GM18858 (cell line): ENCODE measurements around the gene TIMM9.
"Not testable (repeated sequence)": the region's sequence is repeated elsewhere in the genome, so short reads cannot be mapped to it uniquely, and the experiment has no call there.

ENCODE experiments used
- ATAC-seq: cut with Tn5 transposase; IDR thresholded peaks from one replicate; pipeline ENCODE4 v1.9.1; 2021; ENCODE audit not compliant: unreplicated experiment

Gene TIMM9

DNA sequence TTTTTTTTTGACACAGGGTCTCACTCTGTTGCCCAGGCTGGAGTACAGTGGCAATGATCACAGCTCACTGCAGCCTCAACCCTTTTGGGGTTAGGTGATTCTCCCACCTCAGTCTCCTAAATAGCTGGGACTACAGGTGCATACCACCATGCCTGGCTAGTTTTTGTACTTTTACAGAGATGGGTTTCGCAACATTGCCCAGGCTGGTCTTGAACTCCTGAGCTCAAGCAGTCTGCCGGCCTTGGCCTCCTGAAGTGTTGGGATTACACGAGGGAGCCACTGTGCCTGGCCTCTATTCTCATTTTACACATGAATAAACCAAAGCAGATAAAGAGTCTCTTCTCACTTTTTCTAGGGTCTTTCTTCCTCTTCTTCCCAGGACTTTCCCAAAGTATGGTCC lies 28.4 kb downstream of the TIMM9 start:
- ATAC-seq, result no peak

DNA sequence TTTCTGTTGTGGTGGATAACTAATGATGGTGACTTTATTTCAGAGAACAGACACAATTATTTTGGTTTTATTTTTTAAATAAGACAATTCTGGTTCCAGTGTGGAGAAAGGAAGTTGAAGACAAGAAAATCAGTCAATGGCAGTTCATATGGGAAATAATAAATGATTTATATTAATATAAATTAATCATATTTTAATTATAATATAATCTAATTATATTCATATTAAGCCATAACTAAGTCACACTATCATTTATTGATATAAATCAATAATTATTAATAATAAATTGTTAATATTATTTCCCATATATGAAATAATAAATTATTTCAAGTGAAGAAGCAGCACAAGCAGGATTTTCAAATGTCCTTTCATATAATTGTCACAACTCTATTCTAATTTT lies 28.8 kb downstream of the TIMM9 start:
- ATAC-seq, result no peak

DNA sequence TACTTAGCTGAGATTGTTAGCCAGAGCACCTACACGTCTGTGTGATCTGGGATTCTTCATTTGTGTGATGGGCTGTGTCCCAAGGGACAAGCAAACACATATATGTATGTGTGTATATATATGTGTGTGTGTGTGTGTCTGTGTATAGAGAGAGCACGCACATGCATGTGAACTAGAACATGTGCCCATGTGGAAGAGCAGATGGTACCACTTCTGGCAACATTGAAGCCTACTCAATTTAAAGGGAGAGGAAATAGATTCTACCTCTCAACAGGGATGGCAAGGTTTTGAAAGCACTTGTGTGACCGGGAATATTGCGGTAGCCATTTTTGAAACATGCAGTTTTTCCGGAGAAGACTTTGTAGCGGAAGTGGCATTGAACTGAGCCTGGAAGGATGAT lies 30.2 kb downstream of the TIMM9 start:
- no peak for ATAC-seq

DNA sequence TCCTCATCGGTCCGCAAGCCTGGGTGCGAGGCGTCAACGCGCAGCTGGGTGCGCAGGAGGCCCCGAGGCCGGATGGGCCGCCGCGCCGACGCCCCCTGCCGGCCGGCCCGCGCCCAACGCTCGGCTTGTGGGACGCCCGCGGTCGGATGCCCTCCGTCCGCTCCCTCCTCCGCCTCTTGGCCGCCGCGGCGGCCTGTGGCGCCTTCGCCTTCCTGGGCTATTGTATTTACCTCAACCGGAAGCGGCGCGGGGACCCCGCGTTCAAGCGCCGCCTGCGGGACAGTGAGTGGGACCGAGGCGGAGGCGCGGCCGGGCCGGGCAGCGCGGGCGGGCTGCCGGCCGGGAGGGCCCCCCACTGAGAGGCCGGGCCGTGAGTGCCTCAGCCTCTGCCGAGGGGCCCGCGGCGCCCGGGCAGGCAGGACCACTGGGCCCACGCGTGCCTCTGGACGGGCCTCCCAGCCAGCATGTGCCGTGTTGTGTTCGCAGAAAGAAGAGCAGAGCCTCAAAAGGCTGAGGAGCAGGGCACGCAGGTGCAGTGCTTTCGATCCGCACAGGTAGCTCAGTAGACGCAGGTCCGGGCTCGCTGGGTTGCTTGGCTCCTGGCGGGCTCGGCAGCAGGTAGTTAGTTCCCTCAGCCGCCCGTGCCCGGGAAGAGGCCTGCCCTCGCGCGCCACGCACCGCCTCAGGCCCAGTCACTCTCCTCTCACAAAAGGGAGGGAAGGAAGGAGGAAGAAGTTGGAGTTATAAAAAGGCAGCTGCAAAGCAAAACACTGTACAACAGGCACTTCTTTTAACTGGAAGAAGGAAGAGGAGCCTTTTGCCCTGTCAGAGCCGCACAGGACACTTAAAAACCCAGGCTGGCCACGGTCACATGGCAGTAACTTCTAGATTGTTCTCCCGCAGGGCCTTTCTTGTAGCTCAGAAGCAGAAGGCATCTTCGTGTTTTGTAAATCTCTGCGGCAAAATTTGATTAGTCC lies 31.2 kb downstream of the TIMM9 start, which contains the start of gene TOMM20L:
Gene TOMM20L, plus strand, starts transcription at position 119 of the 977 bp plus-strand sequence. Its CDS starts 28 bp downstream, at position 147.
- peak; percentile 88 for ATAC-seq

DNA sequence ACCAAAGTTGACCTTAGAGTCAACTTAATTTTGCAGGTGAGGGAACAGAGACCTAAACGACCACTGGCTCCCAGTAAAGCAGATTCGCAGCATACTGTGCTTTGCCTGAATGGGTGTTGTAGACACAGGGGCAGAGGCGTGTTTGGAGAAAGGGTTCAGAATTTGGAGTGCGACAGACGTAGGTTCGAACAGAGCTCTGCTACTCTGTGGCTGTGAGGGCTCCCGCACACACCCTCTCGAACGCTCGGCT lies 31.8 kb downstream of the TIMM9 start:
- no peak for ATAC-seq

DNA sequence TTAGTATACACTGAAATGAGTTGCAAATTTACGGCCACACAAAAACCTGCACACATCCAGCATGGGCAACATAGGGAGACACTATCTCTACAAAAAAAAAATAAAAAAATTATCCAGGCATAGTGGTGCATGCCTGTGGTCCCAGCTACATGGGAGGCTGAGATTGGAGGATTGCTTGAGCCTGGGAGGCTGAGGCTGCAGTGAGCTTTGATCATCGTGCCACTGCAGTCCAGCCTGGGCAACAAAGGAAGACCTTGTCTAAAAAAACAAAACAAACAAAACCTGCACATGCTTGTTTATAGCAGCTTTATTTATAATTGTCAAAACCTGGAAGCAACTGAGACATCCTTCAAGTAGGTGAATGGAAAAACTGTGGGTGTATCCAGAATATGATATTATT lies 36.5 kb downstream of the TIMM9 start:
- ATAC-seq, result no peak

DNA sequence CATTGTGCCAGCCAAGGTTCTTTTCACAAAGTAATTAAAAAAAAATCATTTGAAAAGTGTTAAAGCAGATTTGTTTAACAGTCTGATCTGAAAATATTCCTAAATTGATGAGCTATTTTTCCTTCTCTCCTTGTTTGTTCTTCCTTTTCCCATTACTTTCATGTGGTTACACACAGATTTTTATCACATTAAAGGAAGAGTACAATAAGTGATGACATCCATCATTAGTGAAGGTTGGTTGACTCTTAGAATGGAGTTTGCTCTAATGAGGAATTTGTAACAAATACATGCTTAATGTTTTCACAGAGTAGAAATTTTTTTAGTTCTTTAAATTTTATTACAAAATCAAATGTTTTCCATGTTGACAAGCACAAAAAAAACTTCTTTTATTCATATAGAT lies 50.5 kb downstream of the TIMM9 start:
- no peak for ATAC-seq

DNA sequence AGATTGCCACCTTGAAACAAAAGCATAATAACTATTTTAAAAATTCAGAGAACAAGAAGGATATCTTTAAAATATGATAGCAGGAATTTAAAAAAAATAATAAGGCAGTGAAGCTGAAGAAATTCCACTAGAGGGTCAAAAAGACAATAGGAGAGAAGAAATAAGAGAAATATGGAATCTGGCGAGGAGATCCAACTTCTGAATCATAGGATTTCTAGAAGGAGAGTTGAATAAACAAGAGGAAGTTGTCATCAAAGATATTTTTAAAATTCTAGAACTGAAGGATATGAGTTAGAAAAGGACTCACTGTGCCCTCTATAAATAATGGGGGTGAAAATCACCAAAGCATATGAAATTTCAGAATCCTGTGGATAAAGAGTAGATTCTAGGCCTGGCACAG lies 58.4 kb downstream of the TIMM9 start:
- no peak for ATAC-seq

DNA sequence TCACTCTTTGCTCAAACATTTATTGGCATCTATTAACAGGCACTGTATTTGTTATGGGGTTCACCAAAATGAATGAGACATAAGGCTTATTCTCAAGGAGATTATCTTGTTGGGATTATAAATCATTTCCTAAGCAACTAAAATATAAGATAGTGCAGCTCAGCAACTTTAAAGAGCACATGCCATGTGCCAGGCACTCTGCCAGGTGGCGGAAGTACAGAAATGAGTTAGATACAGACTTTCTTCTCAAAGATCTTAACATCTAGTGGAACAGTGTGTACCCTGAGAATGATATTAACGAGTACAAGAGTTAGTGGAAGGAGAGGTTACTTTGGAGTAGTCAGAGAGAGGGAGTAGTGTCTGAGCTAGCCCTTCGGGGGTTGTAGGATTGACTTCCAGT lies 60.0 kb downstream of the TIMM9 start:
- ATAC-seq, result no peak

DNA sequence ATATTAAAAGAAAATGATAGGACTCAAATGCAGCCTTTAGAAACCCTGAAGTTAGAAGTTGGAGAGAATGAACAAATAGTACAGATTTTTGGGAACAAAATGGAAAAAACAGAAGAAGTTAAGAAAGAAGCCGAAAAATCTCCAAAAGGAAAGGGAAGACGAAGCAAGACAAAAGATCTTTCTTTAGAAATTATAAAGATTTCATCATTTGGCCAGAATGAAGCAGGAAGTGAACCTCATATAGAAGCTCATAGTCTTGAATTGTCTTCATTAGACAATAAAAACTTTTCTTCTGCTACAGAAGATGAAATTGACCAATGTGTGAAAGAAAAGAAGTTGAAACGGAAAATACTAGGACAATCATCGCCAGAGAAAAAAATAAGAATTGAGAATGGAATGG lies 63.0 kb downstream of the TIMM9 start:
- ATAC-seq, result no peak

DNA sequence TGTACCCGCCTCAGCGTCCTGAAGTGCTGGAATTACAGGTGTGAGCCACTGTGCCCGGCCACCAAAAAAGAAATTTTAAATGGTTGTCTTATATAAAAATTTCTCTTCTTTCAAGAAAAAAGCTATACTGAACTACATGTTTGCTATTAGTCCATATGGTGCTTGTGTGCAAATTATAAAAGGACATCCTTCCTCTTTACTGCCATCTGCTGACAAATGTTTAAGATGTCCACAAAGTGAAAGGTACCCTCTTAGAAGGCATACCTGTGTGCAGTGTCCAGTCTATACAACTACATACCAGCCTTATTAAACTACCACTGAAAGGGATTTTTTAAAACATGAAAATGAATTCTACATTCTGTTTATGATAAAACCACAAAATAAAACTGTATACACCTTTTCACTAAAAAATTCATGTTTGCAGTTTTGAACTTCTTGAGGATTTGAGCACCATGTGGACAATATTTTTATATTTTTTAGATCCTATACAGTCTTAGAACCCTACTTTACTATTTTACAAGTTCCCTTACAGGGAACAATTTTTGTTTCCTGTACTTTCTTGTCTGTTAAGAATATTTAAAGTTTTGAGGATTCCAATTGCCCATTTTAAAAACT lies 64.4 kb downstream of the TIMM9 start:
- ATAC-seq, result no peak

DNA sequence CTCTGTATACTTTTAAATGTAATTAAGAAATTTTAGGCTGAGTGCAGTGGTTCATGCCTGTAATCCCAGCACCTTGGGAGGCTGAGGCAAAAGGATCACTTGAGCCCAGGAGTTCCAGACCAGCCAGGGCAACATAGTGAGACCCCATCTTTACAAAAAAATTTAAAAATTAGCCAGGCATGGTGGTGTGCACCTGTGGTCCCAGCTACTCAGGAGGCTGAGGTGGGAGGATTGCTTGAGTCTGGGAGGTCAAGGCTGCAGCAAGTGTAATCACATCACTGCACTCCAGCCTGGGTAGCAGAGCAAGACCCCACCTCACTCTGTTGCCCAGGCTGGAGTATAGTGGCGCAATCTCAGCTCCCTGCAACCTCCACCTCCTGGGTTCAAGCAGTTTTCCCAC lies 65.1 kb downstream of the TIMM9 start:
- not testable (repeated sequence) for ATAC-seq
